Sciatic nerve (tissue), 2 donors: ENCODE results near the gene HPD. TPM values are rescaled to one million over a fixed set of nuclear protein-coding genes. Genes with fewer than 3 reads are reported as not detected.
"Not testable (repeated sequence)": the region's sequence is repeated elsewhere in the genome, so short reads cannot be mapped to it uniquely, and the experiment has no call there.

Source experiments
- ATAC-seq: fragments of 200-7000 bp; cut with Tn5 transposase; one replicate; pipeline ENCODE4 v1.9.1; 2020; ENCODE audit warnings: mild to moderate bottlenecking, moderate library complexity
- DNase-seq: peaks from one replicate; pipeline ENCODE4 v3.0.0-alpha.2; 2020; ENCODE audit warnings: low spot score
- intact Hi-C: fragments of 100-400 bp; cut with DNase I; formaldehyde crosslinking; loops from one replicate; pipeline ENCODE4 v1.14.2; 2022
- total RNA-seq: library from RNA; stranded (reverse); fragmentation: NEBNext Ultra II Directional; extraction: Animal tissue kit (Norgen Biotek cat#: 25700); gene quantifications from one replicate; pipeline ENCODE4 v1.2.1, GENCODE V29; 2021
- donor health status: DM: no; HTN: no; CAD: no.
- donor health status: DM: no; HTN: no; CAD: no.

Gene HPD
- total RNA-seq: 0.40 TPM

GRCh38 chr12:121858662-121859572, at the start of gene HPD:
Gene HPD (minus strand): TSS chr12:121858859. CDS start chr12:121858823, 36 bp downstream.
- DNase-seq: peak; percentile 79
- peak; percentile 86 for ATAC-seq
- intact Hi-C loops: no loop called here

GRCh38 chr12:121905746-121906145, 47.1 kb upstream of the HPD start:
- intact Hi-C loops: no loop called here
- DNase-seq (no peak), ATAC-seq (no peak)

- DNase-seq (no peak), ATAC-seq (no peak)
- intact Hi-C loops: no loop called here
These were observed 44.5 kb upstream of the HPD start for GRCh38 chr12:121903202-121903601.

- ATAC-seq: no peak
- no peak for DNase-seq
These were observed 40.9 kb upstream of the HPD start for GRCh38 chr12:121899590-121899989.

GRCh38 chr12:121898287-121898686, 39.6 kb upstream of the HPD start:
- intact Hi-C loops: loop anchor here (10.0 kb wide), 1 partner anchor 203 kb away; no protein-coding TSS in a partner anchor
- DNase-seq (no peak), ATAC-seq (no peak)

More at GRCh38 chr12:121899590-121899989, 40.9 kb upstream of the HPD start:
- intact Hi-C loops: loop anchor here (10.0 kb wide), 1 partner anchor 205 kb away; no protein-coding TSS in a partner anchor

- intact Hi-C loops: loop anchor here (10.0 kb wide), 1 partner anchor 200 kb away; no protein-coding TSS in a partner anchor
- no peak for DNase-seq
These were observed 36.0 kb upstream of the HPD start for GRCh38 chr12:121894633-121895032.

GRCh38 chr12:121893961-121894460, 35.4 kb upstream of the HPD start:
- no peak for ATAC-seq
- no peak for DNase-seq
- intact Hi-C loops: loop anchor here (10.0 kb wide), 1 partner anchor 199 kb away; no protein-coding TSS in a partner anchor

More at GRCh38 chr12:121894633-121895032, 36.0 kb upstream of the HPD start:
- no peak for ATAC-seq

- no peak for DNase-seq
- intact Hi-C loops: loop anchor here (10.0 kb wide), 1 partner anchor 198 kb away; no protein-coding TSS in a partner anchor
- ATAC-seq: no peak
These were observed 34.3 kb upstream of the HPD start for GRCh38 chr12:121892673-121893561.

GRCh38 chr12:121889661-121890060, 31.0 kb upstream of the HPD start:
- not testable (repeated sequence) for DNase-seq, ATAC-seq
- intact Hi-C loops: loop anchor here (10.0 kb wide), 2 partner anchors 95 to 195 kb away; partner anchors contain the start of gene RHOF

GRCh38 chr12:121889274-121889624, 30.6 kb upstream of the HPD start:
- DNase-seq: no peak
- intact Hi-C loops: loop anchor here (10.0 kb wide), 1 partner anchor 94 kb away; the partner anchor contains the start of gene RHOF
- ATAC-seq: no peak

- intact Hi-C loops: loop anchor here (10.0 kb wide), 1 partner anchor 94 kb away; the partner anchor contains the start of gene RHOF
- DNase-seq (peak; percentile 99), ATAC-seq (peak; percentile 100)
These were observed 30.0 kb upstream of the HPD start, which contains the start of gene PSMD9 for GRCh38 chr12:121888478-121889273. Gene PSMD9 (plus strand): TSS chr12:121888790. CDS start chr12:121888857, 67 bp downstream.

GRCh38 chr12:121888083-121888477, 29.4 kb upstream of the HPD start:
- intact Hi-C loops: loop anchor here (10.0 kb wide), 1 partner anchor 93 kb away; the partner anchor contains the start of gene RHOF
- ATAC-seq: no peak
- no peak for DNase-seq

- intact Hi-C loops: loop anchor here (10.0 kb wide), 1 partner anchor 90 kb away; the partner anchor contains the start of gene RHOF
- not testable (repeated sequence) for DNase-seq, ATAC-seq
These were observed 26.5 kb upstream of the HPD start for GRCh38 chr12:121885129-121885528.

GRCh38 chr12:121883315-121883660, 24.6 kb upstream of the HPD start:
- intact Hi-C loops: loop anchor here (10.0 kb wide), 1 partner anchor 88 kb away; the partner anchor contains the start of gene RHOF

GRCh38 chr12:121876080-121876447, 17.4 kb upstream of the HPD start:
- ATAC-seq, intact Hi-C loops, DNase-seq: not testable (repeated sequence)

More at GRCh38 chr12:121883315-121883660, 24.6 kb upstream of the HPD start:
- no peak for DNase-seq
- ATAC-seq: no peak

GRCh38 chr12:121875582-121875981, 16.9 kb upstream of the HPD start:
- no peak for ATAC-seq
- intact Hi-C loops: no loop called here
- DNase-seq: no peak

GRCh38 chr12:121874071-121874470, 15.4 kb upstream of the HPD start:
- intact Hi-C loops: no loop called here
- ATAC-seq: no peak
- no peak for DNase-seq

GRCh38 chr12:121873216-121873569, 14.5 kb upstream of the HPD start:
- intact Hi-C loops: no loop called here
- ATAC-seq (no peak), DNase-seq (no peak)
